ENCODE data around the gene AFF3. TPM values are rescaled to one million over a fixed set of nuclear protein-coding genes. Genes with fewer than 3 reads are reported as not detected.

AFF3 gene
- total and polyA plus RNA-seq, 12 donors: 0.39 to 16.9 (median 7.0) TPM

DNA sequence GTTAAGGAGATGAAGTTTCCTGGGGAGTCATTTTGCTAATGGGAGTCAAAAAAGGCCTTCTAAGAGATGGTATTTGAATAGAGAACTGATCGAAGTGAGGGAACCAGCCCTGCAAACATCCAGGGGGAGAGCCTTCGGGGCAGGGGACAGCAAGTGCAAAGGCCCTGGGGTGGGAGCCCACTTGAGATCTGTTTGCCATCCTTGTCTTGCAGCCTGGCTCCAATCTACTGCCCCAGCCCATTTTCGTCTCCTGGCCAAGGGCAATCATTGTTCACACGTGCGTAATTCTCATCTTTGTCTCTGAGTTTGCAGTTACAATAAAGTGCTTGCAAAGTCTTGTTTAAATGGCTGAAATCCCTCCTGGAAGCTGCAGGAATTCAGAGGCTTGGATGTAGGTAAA lies 43.1 kb upstream of the AFF3 start:
- ATAC-seq (no peak), DNase-seq (no peak)
- H3K36me3 ChIP-seq: no peaks in the 10 kb centered on the region
- no peaks in the 10 kb centered on the region for H3K27me3 ChIP-seq
- 86 to 93% methylated on average over 5 of the region's 5 CpGs for WGBS, 2 donors
- H3K4me3 ChIP-seq: no peak overlapping the region
- intact Hi-C loops (cut with DNase I): no loop called here
- peaks cover 0 to 18% (median 5%) of the 10 kb centered on the region in 9 donors for H3K4me1 ChIP-seq
- TF ChIP-seq, protein P1, sequence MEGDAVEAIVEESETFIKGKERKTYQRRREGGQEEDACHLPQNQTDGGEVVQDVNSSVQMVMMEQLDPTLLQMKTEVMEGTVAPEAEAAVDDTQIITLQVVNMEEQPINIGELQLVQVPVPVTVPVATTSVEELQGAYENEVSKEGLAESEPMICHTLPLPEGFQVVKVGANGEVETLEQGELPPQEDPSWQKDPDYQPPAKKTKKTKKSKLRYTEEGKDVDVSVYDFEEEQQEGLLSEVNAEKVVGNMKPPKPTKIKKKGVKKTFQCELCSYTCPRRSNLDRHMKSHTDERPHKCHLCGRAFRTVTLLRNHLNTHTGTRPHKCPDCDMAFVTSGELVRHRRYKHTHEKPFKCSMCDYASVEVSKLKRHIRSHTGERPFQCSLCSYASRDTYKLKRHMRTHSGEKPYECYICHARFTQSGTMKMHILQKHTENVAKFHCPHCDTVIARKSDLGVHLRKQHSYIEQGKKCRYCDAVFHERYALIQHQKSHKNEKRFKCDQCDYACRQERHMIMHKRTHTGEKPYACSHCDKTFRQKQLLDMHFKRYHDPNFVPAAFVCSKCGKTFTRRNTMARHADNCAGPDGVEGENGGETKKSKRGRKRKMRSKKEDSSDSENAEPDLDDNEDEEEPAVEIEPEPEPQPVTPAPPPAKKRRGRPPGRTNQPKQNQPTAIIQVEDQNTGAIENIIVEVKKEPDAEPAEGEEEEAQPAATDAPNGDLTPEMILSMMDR (IDR thresholded peaks at IDR 0.05): no peak
- no peaks in the 10 kb centered on the region for H3K9me3 ChIP-seq
- no peak overlapping the region for H3K27ac ChIP-seq

DNA sequence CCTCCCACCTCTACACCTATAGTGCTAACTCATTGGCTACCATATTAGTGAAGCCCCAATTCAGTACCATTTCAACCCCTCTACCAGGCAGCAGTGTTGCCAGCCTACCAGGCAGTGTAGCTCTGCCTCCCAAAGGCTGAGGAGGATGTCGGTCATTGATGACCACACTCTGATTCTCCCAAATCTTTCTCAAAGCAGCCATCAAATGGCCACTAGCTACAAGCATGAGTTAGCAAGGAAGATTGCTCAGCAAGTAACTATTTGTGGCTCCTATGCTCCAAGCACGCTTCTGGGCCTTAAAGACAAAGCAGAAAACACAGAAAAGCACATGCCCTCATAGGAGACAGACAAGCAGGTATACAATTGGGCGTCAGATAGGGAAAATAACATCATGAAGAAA lies 42.7 kb upstream of the AFF3 start:
- H3K27me3 ChIP-seq: no peaks in the 10 kb centered on the region
- H3K4me3 ChIP-seq: no peak overlapping the region
- DNase-seq (no peak), ATAC-seq (no peak)
- no peak overlapping the region for H3K27ac ChIP-seq
- peaks cover 0 to 18% (median 5%) of the 10 kb centered on the region in 9 donors for H3K4me1 ChIP-seq
- no peaks in the 10 kb centered on the region for H3K9me3 ChIP-seq
- TF ChIP-seq, protein P1 (IDR thresholded peaks at IDR 0.05): no peak
- intact Hi-C loops (cut with DNase I): no loop called here
- WGBS, 2 donors: 92% methylated on average over 3 of the region's 3 CpGs
- H3K36me3 ChIP-seq: no peaks in the 10 kb centered on the region

DNA sequence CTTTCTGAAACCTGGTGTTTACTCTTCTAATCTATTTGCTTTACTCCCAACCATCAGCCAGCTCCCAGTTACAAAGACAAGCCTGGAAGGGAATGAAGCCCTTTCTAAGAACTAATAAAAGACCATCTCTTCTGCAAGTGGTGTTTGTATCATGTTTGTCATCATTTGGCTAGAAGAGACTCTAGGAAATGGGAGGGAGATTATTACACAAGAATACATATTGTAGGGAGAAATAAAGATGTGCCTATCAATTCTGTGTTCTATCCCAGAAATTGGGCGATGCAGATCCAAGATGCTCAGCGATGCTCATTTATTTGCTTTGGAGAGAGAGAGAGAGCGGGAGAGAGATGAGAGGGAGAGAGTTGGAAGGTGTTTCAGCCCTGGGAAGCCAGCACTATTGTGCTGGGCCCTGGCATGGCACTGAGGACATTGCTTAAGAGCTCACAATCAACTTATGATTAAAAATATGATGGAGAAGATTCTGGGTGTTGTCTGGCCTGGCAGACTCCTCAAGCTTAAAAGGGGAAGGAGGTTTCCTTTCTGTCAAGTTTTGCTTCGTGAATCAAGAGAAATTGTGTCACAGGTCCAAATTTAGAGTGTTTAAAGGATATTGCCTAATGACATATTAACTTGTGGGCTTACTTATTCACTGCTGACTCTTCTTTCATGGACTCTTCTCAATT lies 41.8 kb upstream of the AFF3 start:
- Histone ChIP-seq H3K4me1 (peaks cover 0 to 18% (median 5%) of the 10 kb centered on the region in 9 donors), H3K9me3 (no peaks in the 10 kb centered on the region), H3K27ac (no peak overlapping the region), H3K36me3 (no peaks in the 10 kb centered on the region), H3K4me3 (no peak overlapping the region), H3K27me3 (no peaks in the 10 kb centered on the region)
- TF ChIP-seq, protein P1 (IDR thresholded peaks at IDR 0.05): no peak
- no peak for DNase-seq
- no peak for ATAC-seq
- intact Hi-C loops (cut with DNase I): no loop called here
- WGBS, 2 donors: 75 to 83% methylated on average over 4 of the region's 4 CpGs

DNA sequence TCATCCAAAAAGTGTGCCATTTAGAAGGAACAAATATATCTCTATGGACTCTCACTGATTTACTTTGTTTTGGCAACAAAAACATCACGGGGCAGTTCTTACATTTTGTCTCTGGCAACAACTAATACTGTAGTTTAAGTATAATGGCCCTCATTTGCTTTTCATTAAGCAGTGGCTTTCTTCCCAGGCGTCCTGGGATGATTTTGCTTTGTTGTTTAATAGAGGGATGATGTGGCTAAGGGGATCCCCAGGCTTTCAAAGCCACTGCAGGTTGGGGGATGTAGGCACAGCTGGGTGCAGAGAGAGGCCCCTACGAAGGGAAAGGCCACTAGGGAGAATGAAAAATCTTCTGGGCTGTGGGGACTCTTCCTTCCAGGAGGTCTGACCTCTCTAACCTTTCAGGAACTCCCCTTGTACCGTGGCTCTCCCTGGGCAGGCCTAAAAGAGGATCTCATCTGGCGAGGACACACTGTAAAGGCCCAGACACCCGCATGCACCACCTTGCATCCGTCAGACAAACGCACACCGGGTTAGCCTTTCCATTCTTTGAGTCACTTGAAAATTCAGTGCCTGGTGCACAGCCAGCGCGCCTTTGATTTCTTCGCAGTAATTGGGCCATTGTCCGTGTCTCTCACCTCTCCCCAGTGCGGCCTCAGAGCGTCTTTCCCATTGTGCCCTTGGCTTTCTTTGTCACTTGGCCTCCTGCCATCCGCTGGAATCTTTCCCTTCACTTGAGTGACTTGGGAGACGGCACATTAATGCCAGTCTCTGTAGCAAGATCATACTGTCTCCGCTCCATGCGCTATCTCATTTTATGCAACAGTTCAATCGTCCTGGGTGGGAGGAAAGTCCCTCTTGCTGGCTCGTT lies 40.3 kb upstream of the AFF3 start:
- 40 to 48% methylated on average over 21 of the region's 21 CpGs for WGBS, 2 donors
- DNase-seq (peak; percentile 47 to 63), ATAC-seq (peak; percentile 21 to 87 (median 71))
- no peaks in the 10 kb centered on the region for H3K36me3 ChIP-seq
- no peak overlapping the region for H3K4me3 ChIP-seq
- intact Hi-C loops (cut with DNase I): no loop called here
- TF ChIP-seq, protein P1 (IDR thresholded peaks at IDR 0.05): no peak
- peaks cover 0 to 18% (median 5%) of the 10 kb centered on the region in 9 donors for H3K4me1 ChIP-seq
- peak overlapping the region in 4 of 10 donors; percentile 19 to 71 (median 54) for H3K27ac ChIP-seq
- H3K9me3 ChIP-seq: no peaks in the 10 kb centered on the region
- no peaks in the 10 kb centered on the region for H3K27me3 ChIP-seq
